ENCODE data around the gene SVOPL. TPM values are rescaled to one million over a fixed set of nuclear protein-coding genes. Genes with fewer than 3 reads are reported as not detected.

SVOPL gene
- total RNA-seq, 1 experiment from 2014 or later, result not detected

DNA sequence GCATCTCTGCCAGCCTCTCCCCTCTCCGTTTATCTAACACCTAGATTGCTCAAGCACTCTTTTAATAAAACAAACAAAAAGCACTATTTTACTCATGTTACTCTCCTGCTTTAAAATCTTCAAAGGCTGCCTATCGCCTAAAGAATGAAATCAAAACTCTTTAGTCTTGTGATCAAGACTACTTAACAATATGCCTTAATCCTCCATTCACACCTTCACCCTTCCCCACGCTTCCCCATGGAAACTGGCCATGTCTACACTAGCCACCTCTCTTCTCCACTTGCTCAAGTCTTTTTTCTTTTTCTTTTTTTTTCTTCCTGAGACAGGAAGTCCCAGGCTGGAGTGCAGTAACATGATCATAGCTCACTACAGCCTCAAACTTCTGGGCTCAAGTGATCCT lies 48.8 kb upstream of the SVOPL start:
- in situ Hi-C loops (cut with HindIII; ENCODE audit: low pct_unique_long_range_greater_than_20kb, low sequenced_read_pairs), result no loop called here
- BruUV-seq (replicated peaks), result no TSS peak
- Histone ChIP-seq H3K4me3 (ENCODE audit: low read depth in 2 of 2, low read length in 2 of 2) (no peak overlapping the region), H3K4me1 (ENCODE audit: control insufficient read depth, insufficient read depth, low read length) (peaks cover 8% of the 10 kb centered on the region), H3K27ac (ENCODE audit: low read length) (no peak overlapping the region), H3K27me3 (ENCODE audit: control insufficient read depth, insufficient read depth, low read length) (no peaks in the 10 kb centered on the region), H3K9me3 (ENCODE audit: control insufficient read depth, insufficient read depth, low read depth, low read length) (no peaks in the 10 kb centered on the region), H3K36me3 (ENCODE audit: control insufficient read depth, insufficient read depth, low read length) (no peaks in the 10 kb centered on the region)
- intact Hi-C loops (cut with micrococcal nuclease; ENCODE audit: unreplicated experiment), result no loop called here
- ChIA-PET POLR2A (no interaction called here), CTCF (no interaction called here)
- TF ChIP-seq CTCF (IDR thresholded peaks at IDR 0.05) (no peak), TCF7L2 (IDR thresholded peaks at IDR 0.05; ENCODE audit: low read depth, low read length) (no peak), SIN3A (IDR thresholded peaks at IDR 0.05; ENCODE audit: borderline replicate concordance, insufficient read depth, low read depth, low read length) (no peak), POLR2AphosphoS5 (IDR thresholded peaks at IDR 0.05; ENCODE audit: low read depth, low read length) (no peak)
- TF ChIP-seq, protein P1, sequence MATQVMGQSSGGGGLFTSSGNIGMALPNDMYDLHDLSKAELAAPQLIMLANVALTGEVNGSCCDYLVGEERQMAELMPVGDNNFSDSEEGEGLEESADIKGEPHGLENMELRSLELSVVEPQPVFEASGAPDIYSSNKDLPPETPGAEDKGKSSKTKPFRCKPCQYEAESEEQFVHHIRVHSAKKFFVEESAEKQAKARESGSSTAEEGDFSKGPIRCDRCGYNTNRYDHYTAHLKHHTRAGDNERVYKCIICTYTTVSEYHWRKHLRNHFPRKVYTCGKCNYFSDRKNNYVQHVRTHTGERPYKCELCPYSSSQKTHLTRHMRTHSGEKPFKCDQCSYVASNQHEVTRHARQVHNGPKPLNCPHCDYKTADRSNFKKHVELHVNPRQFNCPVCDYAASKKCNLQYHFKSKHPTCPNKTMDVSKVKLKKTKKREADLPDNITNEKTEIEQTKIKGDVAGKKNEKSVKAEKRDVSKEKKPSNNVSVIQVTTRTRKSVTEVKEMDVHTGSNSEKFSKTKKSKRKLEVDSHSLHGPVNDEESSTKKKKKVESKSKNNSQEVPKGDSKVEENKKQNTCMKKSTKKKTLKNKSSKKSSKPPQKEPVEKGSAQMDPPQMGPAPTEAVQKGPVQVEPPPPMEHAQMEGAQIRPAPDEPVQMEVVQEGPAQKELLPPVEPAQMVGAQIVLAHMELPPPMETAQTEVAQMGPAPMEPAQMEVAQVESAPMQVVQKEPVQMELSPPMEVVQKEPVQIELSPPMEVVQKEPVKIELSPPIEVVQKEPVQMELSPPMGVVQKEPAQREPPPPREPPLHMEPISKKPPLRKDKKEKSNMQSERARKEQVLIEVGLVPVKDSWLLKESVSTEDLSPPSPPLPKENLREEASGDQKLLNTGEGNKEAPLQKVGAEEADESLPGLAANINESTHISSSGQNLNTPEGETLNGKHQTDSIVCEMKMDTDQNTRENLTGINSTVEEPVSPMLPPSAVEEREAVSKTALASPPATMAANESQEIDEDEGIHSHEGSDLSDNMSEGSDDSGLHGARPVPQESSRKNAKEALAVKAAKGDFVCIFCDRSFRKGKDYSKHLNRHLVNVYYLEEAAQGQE (IDR thresholded peaks at IDR 0.05; ENCODE audit: insufficient read depth in 1 of 2, low read depth in 2 of 2, low read length in 1 of 2), result no peak
- DNase-seq (ENCODE audit: low read depth, low spot score) (no peak), ATAC-seq (no peak)

DNA sequence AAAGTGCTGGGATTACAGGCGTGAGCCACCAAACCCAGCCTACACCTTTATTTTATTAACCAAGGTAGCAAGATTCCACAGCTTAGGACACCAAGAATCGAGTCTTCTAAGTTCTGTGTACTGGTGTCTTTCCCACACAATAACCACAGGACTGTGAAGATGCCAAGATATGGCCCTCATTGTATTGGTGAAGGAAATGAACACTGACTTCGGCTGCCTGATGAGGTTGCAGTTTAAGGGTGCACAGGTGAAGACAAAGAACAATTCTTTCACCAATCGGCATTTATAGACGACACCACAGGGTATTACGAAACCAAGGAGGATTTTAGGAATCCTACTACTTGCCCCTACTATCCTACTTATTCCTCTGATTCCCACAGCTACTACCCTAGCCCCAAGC lies 47.5 kb upstream of the SVOPL start:
- TF ChIP-seq CTCF (IDR thresholded peaks at IDR 0.05) (no peak), SIN3A (IDR thresholded peaks at IDR 0.05; ENCODE audit: borderline replicate concordance, insufficient read depth, low read depth, low read length) (no peak), POLR2AphosphoS5 (IDR thresholded peaks at IDR 0.05; ENCODE audit: low read depth, low read length) (no peak), TCF7L2 (IDR thresholded peaks at IDR 0.05; ENCODE audit: low read depth, low read length) (no peak)
- TF ChIP-seq, protein P1 (IDR thresholded peaks at IDR 0.05; ENCODE audit: insufficient read depth in 1 of 2, low read depth in 2 of 2, low read length in 1 of 2), result no peak
- ChIA-PET POLR2A (no interaction called here), CTCF (interaction anchor here (0.6 kb wide), 1 partner anchor 19 kb away, joined by 3 read pairs; no protein-coding TSS in a partner anchor)
- in situ Hi-C loops (cut with HindIII; ENCODE audit: low pct_unique_long_range_greater_than_20kb, low sequenced_read_pairs) (no loop called here), intact Hi-C loops (cut with micrococcal nuclease; ENCODE audit: unreplicated experiment) (no loop called here)
- H3K4me3 ChIP-seq (ENCODE audit: low read depth in 2 of 2, low read length in 2 of 2), result no peak overlapping the region
- no peaks in the 10 kb centered on the region for H3K27me3 ChIP-seq (ENCODE audit: control insufficient read depth, insufficient read depth, low read length)
- H3K36me3 ChIP-seq (ENCODE audit: control insufficient read depth, insufficient read depth, low read length), result no peaks in the 10 kb centered on the region
- no peaks in the 10 kb centered on the region for H3K9me3 ChIP-seq (ENCODE audit: control insufficient read depth, insufficient read depth, low read depth, low read length)
- BruUV-seq (replicated peaks), result no TSS peak
- H3K27ac ChIP-seq (ENCODE audit: low read length), result no peak overlapping the region
- peaks cover 8% of the 10 kb centered on the region for H3K4me1 ChIP-seq (ENCODE audit: control insufficient read depth, insufficient read depth, low read length)
- ATAC-seq (no peak), DNase-seq (ENCODE audit: low read depth, low spot score) (no peak)
